ENCODE results near the gene MTHFD2L. TPM values are rescaled to one million over a fixed set of nuclear protein-coding genes. Genes with fewer than 3 reads are reported as not detected.
"Not testable (repeated sequence)": the region's sequence is repeated elsewhere in the genome, so short reads cannot be mapped to it uniquely, and the experiment has no call there.

Gene MTHFD2L
- total RNA-seq, 1 experiment from 2014 or later = 8.9 TPM

GRCh38 chr4:74206088-74206825 lies 48.3 kb downstream of the MTHFD2L start:
- Histone ChIP-seq H3K36me3 (ENCODE audit: low read depth) (no peaks in the 10 kb centered on the region), H3K9me3 (ENCODE audit: insufficient read depth, low read depth) (no peaks in the 10 kb centered on the region), H3K4me3 (no peak overlapping the region), H3K4me2 (no peak overlapping the region), H3K79me2 (ENCODE audit: low read depth) (no peaks in the 10 kb centered on the region), H4K20me1 (ENCODE audit: insufficient read depth) (no peaks in the 10 kb centered on the region), H2AFZ (no peak overlapping the region), H3K27me3 (ENCODE audit: insufficient read depth, low read depth) (no peaks in the 10 kb centered on the region), H3K9me2 (ENCODE audit: insufficient read depth) (no peaks in the 10 kb centered on the region; the same call in 1 of the 2 replicates), H3K27ac (no peak overlapping the region), H3F3A (ENCODE audit: insufficient read depth, low read depth) (no peaks in the 10 kb centered on the region), H3K4me1 (replicated peaks; ENCODE audit: insufficient read depth) (no peaks in the 10 kb centered on the region)
- DNase-seq = no peak
- intact Hi-C loops (cut with micrococcal nuclease; ENCODE audit: unreplicated experiment) = no loop called here
- POLR2A ChIA-PET (ENCODE audit: unreplicated experiment) = no interaction called here
- TF ChIP-seq CTCF (conservative IDR thresholded peaks at IDR 0.05) = no peak
- TF ChIP-seq EZH2 (IDR thresholded peaks at IDR 0.05; ENCODE audit: low read depth) = no peak
- BruUV-seq (replicated peaks) = no TSS peak
- CTCF ChIA-PET = no interaction called here

- H3K27me3 ChIP-seq (ENCODE audit: insufficient read depth, low read depth); H3K4me1 ChIP-seq (replicated peaks; ENCODE audit: insufficient read depth); CTCF ChIA-PET; H3K9me3 ChIP-seq (ENCODE audit: insufficient read depth, low read depth); H3K4me3 ChIP-seq; H4K20me1 ChIP-seq (ENCODE audit: insufficient read depth); BruUV-seq (replicated peaks); H3K79me2 ChIP-seq (ENCODE audit: low read depth); DNase-seq; H3K27ac ChIP-seq; H3K4me2 ChIP-seq; POLR2A ChIA-PET (ENCODE audit: unreplicated experiment); intact Hi-C loops (cut with micrococcal nuclease; ENCODE audit: unreplicated experiment); H3K9me2 ChIP-seq (ENCODE audit: insufficient read depth); H2AFZ ChIP-seq; H3F3A ChIP-seq (ENCODE audit: insufficient read depth, low read depth); H3K36me3 ChIP-seq (ENCODE audit: low read depth): not testable (repeated sequence)
These were observed 56.7 kb downstream of the MTHFD2L start for GRCh38 chr4:74214457-74215159.

GRCh38 chr4:74215236-74215635 lies 57.3 kb downstream of the MTHFD2L start:
- H3K9me3 ChIP-seq (ENCODE audit: insufficient read depth, low read depth) = not testable (repeated sequence)

GRCh38 chr4:74217365-74217764 lies 59.4 kb downstream of the MTHFD2L start:
- no peaks in the 10 kb centered on the region for H3K9me2 ChIP-seq (ENCODE audit: insufficient read depth)
- no peaks in the 10 kb centered on the region for H3K9me3 ChIP-seq (ENCODE audit: insufficient read depth, low read depth)
- CTCF ChIA-PET = no interaction called here
- intact Hi-C loops (cut with micrococcal nuclease; ENCODE audit: unreplicated experiment) = no loop called here
- BruUV-seq (replicated peaks) = no TSS peak
- H3K4me2 ChIP-seq = no peak overlapping the region
- H3K4me1 ChIP-seq (replicated peaks; ENCODE audit: insufficient read depth) = no peaks in the 10 kb centered on the region
- no peak overlapping the region for H3K27ac ChIP-seq
- no peak overlapping the region for H2AFZ ChIP-seq
- TF ChIP-seq EZH2 (IDR thresholded peaks at IDR 0.05; ENCODE audit: low read depth) (no peak), CTCF (conservative IDR thresholded peaks at IDR 0.05) (no peak)
- no peaks in the 10 kb centered on the region for H3K27me3 ChIP-seq (ENCODE audit: insufficient read depth, low read depth)
- DNase-seq = no peak
- H3F3A ChIP-seq (ENCODE audit: insufficient read depth, low read depth) = no peaks in the 10 kb centered on the region
- H3K79me2 ChIP-seq (ENCODE audit: low read depth) = no peaks in the 10 kb centered on the region
- no peaks in the 10 kb centered on the region for H4K20me1 ChIP-seq (ENCODE audit: insufficient read depth)
- no peak overlapping the region for H3K4me3 ChIP-seq
- no peaks in the 10 kb centered on the region for H3K36me3 ChIP-seq (ENCODE audit: low read depth)
- POLR2A ChIA-PET (ENCODE audit: unreplicated experiment) = no interaction called here

More at GRCh38 chr4:74215236-74215635, 57.3 kb downstream of the MTHFD2L start:
- H3K36me3 ChIP-seq (ENCODE audit: low read depth); H2AFZ ChIP-seq; H3K27ac ChIP-seq; H3K79me2 ChIP-seq (ENCODE audit: low read depth); CTCF ChIA-PET; H3K9me2 ChIP-seq (ENCODE audit: insufficient read depth); H3K4me3 ChIP-seq; H3K4me2 ChIP-seq; H3K4me1 ChIP-seq (replicated peaks; ENCODE audit: insufficient read depth); H3K27me3 ChIP-seq (ENCODE audit: insufficient read depth, low read depth); POLR2A ChIA-PET (ENCODE audit: unreplicated experiment); DNase-seq; BruUV-seq (replicated peaks); H4K20me1 ChIP-seq (ENCODE audit: insufficient read depth); H3F3A ChIP-seq (ENCODE audit: insufficient read depth, low read depth); intact Hi-C loops (cut with micrococcal nuclease; ENCODE audit: unreplicated experiment): not testable (repeated sequence)
